Keratinocyte (primary cell): ENCODE measurements around the gene ATG4B. TPM values are rescaled to one million over a fixed set of nuclear protein-coding genes. Genes with fewer than 3 reads are reported as not detected.

Source experiments
- DNase-seq: peaks from one replicate; pipeline ENCODE4 v3.0.0-alpha.2; 2011; ENCODE audit warnings: low read depth, missing footprints, low spot score
- FAIRE-seq: peaks from 2 replicates; lab custom pipeline; 2011; peaks lifted over from hg19 to GRCh38; lab: Jason Lieb, UNC
- H2AFZ ChIP-seq: 2 replicates; pipeline ENCODE4 v1.6.0; 2012; ENCODE audit warnings: low read length, control low read depth, inconsistent platforms; ENCODE audit not compliant: control insufficient read depth
- H3K27ac ChIP-seq: 2 replicates; pipeline ENCODE4 v1.5.1; 2011; ENCODE audit warnings: low read length; ENCODE audit not compliant: control insufficient read depth, insufficient read depth
- H3K27me3 ChIP-seq: 3 replicates; pipeline ENCODE4 v1.6.0; 2011; ENCODE audit warnings: low read length; ENCODE audit not compliant: control insufficient read depth, insufficient read depth; ENCODE audit errors: extremely low read depth
- H3K36me3 ChIP-seq, 2 experiments: 2 replicates in 1 of 2; 3 replicates in 1 of 2; pipeline ENCODE4 v1.5.1; 2011; ENCODE audit warnings: low read length in 2 of 2, mild to moderate bottlenecking in 1 of 2; ENCODE audit not compliant: control insufficient read depth in 2 of 2, insufficient read depth in 2 of 2; ENCODE audit errors: extremely low read depth in 1 of 2
- H3K4me1 ChIP-seq: 3 replicates; pipeline ENCODE4 v1.5.1; 2011; ENCODE audit warnings: low read length; ENCODE audit not compliant: control insufficient read depth, insufficient read depth; ENCODE audit errors: extremely low read depth
- H3K4me2 ChIP-seq: 3 replicates; pipeline ENCODE4 v1.6.0; 2011; ENCODE audit warnings: low read depth, low read length; ENCODE audit not compliant: control insufficient read depth, insufficient read depth; ENCODE audit errors: extremely low read depth
- H3K4me3 ChIP-seq, 3 experiments: fragments of 200-600 bp in 1 of 3; sonication (generic) in 1 of 3; 2 replicates in 2 of 3; 3 replicates in 1 of 3; pipeline ENCODE4 v1.5.1; 2011 to 2016; ENCODE audit warnings: low read length in 3 of 3, mild to moderate bottlenecking in 3 of 3, control low read depth in 2 of 3, inconsistent platforms in 1 of 3, low read depth in 1 of 3, mixed read lengths in 1 of 3, mixed run types in 1 of 3, moderate library complexity in 1 of 3; ENCODE audit not compliant: control insufficient read depth in 2 of 3, insufficient read depth in 2 of 3; ENCODE audit errors: extremely low read depth in 1 of 3
- H3K79me2 ChIP-seq: 2 replicates; pipeline ENCODE4 v1.6.0; 2012; ENCODE audit warnings: low read length; ENCODE audit not compliant: control insufficient read depth, insufficient read depth
- H3K9ac ChIP-seq: 3 replicates; pipeline ENCODE4 v1.6.0; 2011; ENCODE audit warnings: low read length; ENCODE audit not compliant: control insufficient read depth, insufficient read depth; ENCODE audit errors: extremely low read depth
- H3K9me1 ChIP-seq: 3 replicates; pipeline ENCODE4 v1.6.0; 2011; ENCODE audit warnings: low read length; ENCODE audit not compliant: control insufficient read depth, insufficient read depth; ENCODE audit errors: extremely low read depth
- H3K9me3 ChIP-seq: 2 replicates; pipeline ENCODE4 v1.5.1; 2012; ENCODE audit warnings: low read depth, low read length; ENCODE audit not compliant: control insufficient read depth
- H4K20me1 ChIP-seq: 3 replicates; pipeline ENCODE4 v1.6.0; 2011; ENCODE audit warnings: low read length; ENCODE audit not compliant: control insufficient read depth, insufficient read depth; ENCODE audit errors: extremely low read depth
- CTCF ChIP-seq, 3 experiments: IDR thresholded peaks in 1 of 3; conservative IDR thresholded peaks in 1 of 3; optimal IDR thresholded peaks in 1 of 3; 2 replicates in 2 of 3; 3 replicates in 1 of 3; pipeline versions ENCODE3 to v1.5.1; 2011; ENCODE audit warnings: low read length in 3 of 3, mild to moderate bottlenecking in 3 of 3, moderate library complexity in 2 of 3, control low read depth in 1 of 3, inconsistent platforms in 1 of 3; ENCODE audit not compliant: insufficient read depth in 2 of 3; ENCODE audit errors: extremely low read depth in 1 of 3
- EZH2 ChIP-seq: IDR thresholded peaks from one replicate; pipeline ENCODE4 v1.6.1; 2012; ENCODE audit warnings: inconsistent platforms, mild to moderate bottlenecking, low read length, moderate library complexity
- dilution Hi-C: fragments of 300-500 bp; cut with MboI; formaldehyde crosslinking; loops from one replicate; pipeline ENCODE4 v1.7.0; 2020; ENCODE audit warnings: low sequenced_read_pairs; ENCODE audit not compliant: extremely low pct_ligation_motif_present
- polyA plus RNA-seq, 5 experiments: library from polyadenylated mRNA; depleted of rRNA in 3 of 5; stranded (reverse) in 3 of 5; stranded (forward) in 1 of 5; unstranded in 1 of 5; fragments of >200 nt; gene quantifications; 1 replicate in 1 of 5; 2 replicates in 3 of 5; 3 replicates in 1 of 5; pipeline versions ENCODE4 v1.2.1 to v1.2.3, GENCODE V29; 2011 to 2012; ENCODE audit warnings: missing spikeins in 2 of 5, low read depth in 1 of 5, low replicate concordance in 1 of 5

The ATG4B gene
- polyA plus RNA-seq, 1 donor (not counting 4 experiments of a cell fraction or from before 2014, with no cell fraction given): 69.0 TPM

GRCh38 chr2:241654551-241654950 lies 17.1 kb downstream of the ATG4B start:
- no peaks in the 10 kb centered on the region for H3K9me1 ChIP-seq
- no peak for FAIRE-seq

GRCh38 chr2:241655516-241656189 lies 18.2 kb downstream of the ATG4B start:
- H3K36me3 ChIP-seq: peaks cover 33 to 43% of the 10 kb centered on the region in 2 experiments
- no peak overlapping the region for H3K27ac ChIP-seq
- no peak overlapping the region for H3K4me2 ChIP-seq
- no peak for FAIRE-seq
- H3K79me2 ChIP-seq: peaks cover 11% of the 10 kb centered on the region
- no peaks in the 10 kb centered on the region for H3K9me1 ChIP-seq
- no peak overlapping the region for H3K9ac ChIP-seq
- dilution Hi-C loops: no loop called here
- H3K4me3 ChIP-seq: no peak overlapping the region
- no peaks in the 10 kb centered on the region for H3K9me3 ChIP-seq
- TF ChIP-seq CTCF (optimal IDR thresholded peaks at IDR 0.05 in 1 of 3, IDR thresholded peaks at IDR 0.05 in 1 of 3, conservative IDR thresholded peaks at IDR 0.05 in 1 of 3; ENCODE audit: extremely low read depth in 1 of 3, insufficient read depth in 2 of 3, low read length in 3 of 3): no peak
- no peak for TF ChIP-seq EZH2
- peaks cover 2% of the 10 kb centered on the region for H4K20me1 ChIP-seq
- H3K4me1 ChIP-seq: no peaks in the 10 kb centered on the region
- no peak overlapping the region for H2AFZ ChIP-seq
- DNase-seq: no peak
- H3K27me3 ChIP-seq: no peaks in the 10 kb centered on the region

More at GRCh38 chr2:241654551-241654950, 17.1 kb downstream of the ATG4B start:
- Histone ChIP-seq H3K9me3 (no peaks in the 10 kb centered on the region), H3K4me3 (no peak overlapping the region), H2AFZ (no peak overlapping the region), H4K20me1 (peaks cover 9% of the 10 kb centered on the region), H3K9ac (no peak overlapping the region), H3K79me2 (peaks cover 20% of the 10 kb centered on the region), H3K27me3 (no peaks in the 10 kb centered on the region), H3K4me2 (no peak overlapping the region), H3K4me1 (no peaks in the 10 kb centered on the region), H3K36me3 (peaks cover 31 to 47% of the 10 kb centered on the region in 2 experiments), H3K27ac (no peak overlapping the region)
- dilution Hi-C loops: no loop called here
- DNase-seq: no peak
- TF ChIP-seq EZH2 (no peak), CTCF (optimal IDR thresholded peaks at IDR 0.05 in 1 of 3, IDR thresholded peaks at IDR 0.05 in 1 of 3, conservative IDR thresholded peaks at IDR 0.05 in 1 of 3; ENCODE audit: extremely low read depth in 1 of 3, insufficient read depth in 2 of 3, low read length in 3 of 3) (no peak)
